Motor neuron (in vitro differentiated cells): Measurements from ENCODE around the gene MACROD2. TPM values are rescaled to one million over a fixed set of nuclear protein-coding genes. Genes with fewer than 3 reads are reported as not detected.
"Not testable (repeated sequence)": the region's sequence is repeated elsewhere in the genome, so short reads cannot be mapped to it uniquely, and the experiment has no call there.

Experiments used
- ATAC-seq, 8 experiments: fragments of 200-7000 bp; cut with Tn5 transposase; replicated peaks in 6 of 8; 2 replicates each; pipeline ENCODE4 v1.8.0; 2021; ENCODE audit warnings: mild to moderate bottlenecking in 8 of 8, moderate library complexity in 8 of 8
- H3K27ac ChIP-seq, 2 donors: fragments of 250-450 bp; sonication (Bioruptor Pico); 2 replicates each; pipeline ENCODE4 v1.9.0; 2021; ENCODE audit warnings: antibody characterized with exemption in 2 of 2, mild to moderate bottlenecking in 2 of 2, moderate library complexity in 1 of 2
- H3K4me1 ChIP-seq, 2 donors: fragments of 250-450 bp; sonication (Bioruptor Pico); replicated peaks in 1 of 2; 2 replicates each; pipeline ENCODE4 v1.6.1; 2021; ENCODE audit warnings: antibody characterized with exemption in 2 of 2, mild to moderate bottlenecking in 2 of 2, moderate library complexity in 1 of 2
- H3K4me3 ChIP-seq, 5 donors: fragments of 250-450 bp; sonication (Bioruptor Pico); 2 replicates each; pipeline ENCODE4 v1.9.0; 2021; ENCODE audit warnings: antibody characterized with exemption in 5 of 5, mild to moderate bottlenecking in 5 of 5, moderate library complexity in 4 of 5
- WGBS, 10 experiments: fragments of 450-650 bp; shearing (Covaris generic); methylation state at CpG; one replicate each; pipeline ENCODE4 v1.0.0; 2022; 5-methylcytosine and 5-hydroxymethylcytosine counted together
- in situ Hi-C, 9 experiments: fragments of 400-800 bp; cut with MboI; loops; one replicate each; pipeline ENCODE4 v1.15.0; 2021; ENCODE audit warnings: low sequenced_read_pairs in 9 of 9, low pct_unique_long_range_greater_than_20kb in 2 of 9; ENCODE audit not compliant: unreplicated experiment in 9 of 9
- total RNA-seq, 8 experiments: library from RNA; unstranded; fragments of 300-600 nt; gene quantifications; 2 replicates each; pipeline versions ENCODE4 v1.2.3 to v1.2.4, GENCODE V29; 2022

The MACROD2 gene
- total RNA-seq, 8 experiments from 2014 or later, result 4.3 to 24.9 (median 10.4) TPM

DNA sequence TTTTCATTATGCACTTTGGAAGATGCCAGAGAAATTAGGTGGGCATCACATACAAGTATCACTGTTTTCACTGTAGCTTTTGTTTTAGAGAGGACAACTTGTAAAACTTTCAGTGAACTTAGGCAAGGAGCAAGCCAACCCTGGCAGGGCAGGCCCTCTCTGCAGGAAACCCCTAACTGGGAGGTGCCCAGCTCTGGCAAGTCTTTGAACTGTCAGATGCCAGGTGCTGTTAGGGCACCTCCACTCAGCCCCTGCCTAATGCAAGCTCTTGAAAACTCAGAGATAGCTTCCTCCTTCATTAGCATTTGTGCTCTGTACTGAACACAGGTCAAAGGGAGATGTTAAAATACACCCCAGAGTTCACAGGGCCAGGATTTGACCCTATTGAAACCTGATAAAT, 1116.3 kb downstream of the MACROD2 start:
- in situ Hi-C loops, result no loop called here
- H3K4me3 ChIP-seq, result no peak overlapping the region
- no peak for ATAC-seq
- H3K4me1 ChIP-seq, result no peaks in the 10 kb centered on the region
- H3K27ac ChIP-seq, result no peak overlapping the region

- H3K4me3 ChIP-seq, result no peak overlapping the region
- 33 to 100% (median 60%) methylated on average over 1 of the region's 1 CpG; no CpG with 5 or more reads in 3 of the 10 experiments for WGBS, 10 experiments
- H3K27ac ChIP-seq, result no peak overlapping the region
- H3K4me1 ChIP-seq, result no peaks in the 10 kb centered on the region
- in situ Hi-C loops, result no loop called here
- ATAC-seq, result no peak
These were observed 1117.9 kb downstream of the MACROD2 start for GRCh38 chr20:15113144-15113773.

GRCh38 chr20:15119852-15120487, 1124.7 kb downstream of the MACROD2 start:
- peaks cover 0 to 7% of the 10 kb centered on the region in 2 donors for H3K4me1 ChIP-seq
- H3K4me3 ChIP-seq, result no peak overlapping the region
- peak in 5 of 8 experiments; percentile 46 to 73 (median 68) for ATAC-seq
- in situ Hi-C loops, result no loop called here
- 22 to 100% (median 80%) methylated on average over 1 to 4 of the region's 4 CpGs; no CpG with 5 or more reads in 1 of the 10 experiments for WGBS, 10 experiments
- no peak overlapping the region for H3K27ac ChIP-seq

- Histone ChIP-seq H3K4me1 (peaks cover 0 to 7% of the 10 kb centered on the region in 2 donors), H3K4me3 (no peak overlapping the region), H3K27ac (no peak overlapping the region)
- in situ Hi-C loops, result no loop called here
- no peak for ATAC-seq
- 0 to 100% (median 92%) methylated on average over 1 of the region's 1 CpG; no CpG with 5 or more reads in 2 of the 10 experiments for WGBS, 10 experiments
These were observed 1127.3 kb downstream of the MACROD2 start for GRCh38 chr20:15122613-15123012.

DNA sequence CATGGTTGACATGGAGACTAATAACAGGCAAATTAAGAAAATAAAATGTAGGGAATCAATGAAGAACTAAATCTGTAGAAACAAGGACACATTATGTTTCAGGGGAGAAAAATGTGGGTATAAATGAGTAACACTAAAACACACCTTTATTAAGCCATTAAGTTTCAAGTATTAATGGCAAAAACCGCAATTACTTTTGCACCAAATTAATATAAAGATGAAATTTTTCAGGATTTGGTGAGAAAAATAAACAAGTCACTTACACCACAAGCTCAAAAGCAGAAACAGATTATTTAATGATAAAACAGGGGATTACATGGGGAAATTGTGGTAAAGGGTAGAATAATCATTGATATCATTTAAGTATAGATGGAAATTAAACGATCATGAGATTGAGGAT, 1135.9 kb downstream of the MACROD2 start:
- no peak for ATAC-seq
- H3K4me1 ChIP-seq, result no peaks in the 10 kb centered on the region
- in situ Hi-C loops, result no loop called here
- H3K27ac ChIP-seq, result no peak overlapping the region
- WGBS, 10 experiments, result 25 to 100% (median 84%) methylated on average over 1 to 2 of the region's 2 CpGs
- no peak overlapping the region for H3K4me3 ChIP-seq

- in situ Hi-C loops, result no loop called here
- Histone ChIP-seq H3K4me3 (no peak overlapping the region), H3K4me1 (peaks cover 0 to 15% of the 10 kb centered on the region in 2 donors), H3K27ac (no peak overlapping the region)
- no peak for ATAC-seq
- WGBS, 10 experiments, result 36 to 100% (median 79%) methylated on average over 1 to 4 of the region's 4 CpGs; no CpG with 5 or more reads in 2 of the 10 experiments
These were observed 1143.3 kb downstream of the MACROD2 start for GRCh38 chr20:15138548-15139126.

- ATAC-seq, result no peak
- Histone ChIP-seq H3K4me3 (no peak overlapping the region), H3K27ac (no peak overlapping the region), H3K4me1 (peaks cover 0 to 15% of the 10 kb centered on the region in 2 donors)
- 62 to 100% (median 90%) methylated on average over 1 to 2 of the region's 2 CpGs; no CpG with 5 or more reads in 4 of the 10 experiments for WGBS, 10 experiments
- in situ Hi-C loops, result no loop called here
These were observed 1144.2 kb downstream of the MACROD2 start for GRCh38 chr20:15139522-15139921.

DNA sequence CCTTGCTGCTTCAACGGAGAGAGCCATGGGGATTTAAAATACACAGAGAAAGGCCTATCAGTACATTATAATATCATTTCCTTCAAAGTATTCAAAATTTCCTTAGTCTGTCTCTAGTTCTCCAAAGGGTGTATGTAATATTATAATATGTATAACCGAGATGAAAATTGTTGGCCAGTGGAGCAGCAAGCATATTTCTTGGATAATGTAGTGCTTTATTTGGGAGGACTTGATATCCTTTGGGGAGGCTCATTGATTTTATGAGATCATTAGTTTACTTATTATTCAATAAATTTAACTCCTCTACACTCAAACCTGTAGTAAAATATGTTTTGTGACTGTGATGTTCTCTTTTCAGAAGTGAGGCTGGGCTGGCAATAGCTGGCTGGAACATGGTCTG, 1145.0 kb downstream of the MACROD2 start:
- Histone ChIP-seq H3K27ac (no peak overlapping the region), H3K4me1 (peaks cover 0 to 15% of the 10 kb centered on the region in 2 donors), H3K4me3 (no peak overlapping the region)
- in situ Hi-C loops, result no loop called here
- ATAC-seq, result no peak
- WGBS, 10 experiments, result 50 to 100% (median 83%) methylated on average over 1 to 2 of the region's 2 CpGs; no CpG with 5 or more reads in 3 of the 10 experiments

DNA sequence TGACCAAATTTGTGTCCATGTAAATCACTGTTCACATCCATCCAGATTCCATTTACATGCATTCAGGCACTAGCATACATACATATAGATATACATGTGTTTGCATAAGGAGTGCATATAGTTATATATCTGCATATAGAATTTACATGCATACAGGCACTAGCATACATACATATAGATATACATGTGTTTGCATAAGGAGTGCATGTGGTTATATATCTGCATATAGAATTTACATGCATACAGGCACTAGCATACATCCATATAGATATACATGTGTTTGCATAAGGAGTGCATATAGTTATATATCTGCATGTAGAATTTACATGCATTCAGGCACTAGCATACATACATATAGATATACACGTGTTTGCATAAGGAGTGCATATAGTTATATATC, 1145.6 kb downstream of the MACROD2 start:
- H3K27ac ChIP-seq, in situ Hi-C loops, H3K4me3 ChIP-seq, ATAC-seq: not testable (repeated sequence)
- WGBS, 10 experiments, result 0 to 100% (median 71%) methylated on average over 1 of the region's 1 CpG; no CpG with 5 or more reads in 2 of the 10 experiments
- peaks cover 0 to 15% of the 10 kb centered on the region in 2 donors for H3K4me1 ChIP-seq

GRCh38 chr20:15141861-15142260, 1146.5 kb downstream of the MACROD2 start:
- Histone ChIP-seq H3K4me1 (peaks cover 1 to 19% of the 10 kb centered on the region in 2 donors), H3K27ac (no peak overlapping the region), H3K4me3 (no peak overlapping the region)
- 55 to 100% (median 75%) methylated on average over 1 to 4 of the region's 4 CpGs; no CpG with 5 or more reads in 1 of the 10 experiments for WGBS, 10 experiments
- in situ Hi-C loops, result no loop called here
- no peak for ATAC-seq

DNA sequence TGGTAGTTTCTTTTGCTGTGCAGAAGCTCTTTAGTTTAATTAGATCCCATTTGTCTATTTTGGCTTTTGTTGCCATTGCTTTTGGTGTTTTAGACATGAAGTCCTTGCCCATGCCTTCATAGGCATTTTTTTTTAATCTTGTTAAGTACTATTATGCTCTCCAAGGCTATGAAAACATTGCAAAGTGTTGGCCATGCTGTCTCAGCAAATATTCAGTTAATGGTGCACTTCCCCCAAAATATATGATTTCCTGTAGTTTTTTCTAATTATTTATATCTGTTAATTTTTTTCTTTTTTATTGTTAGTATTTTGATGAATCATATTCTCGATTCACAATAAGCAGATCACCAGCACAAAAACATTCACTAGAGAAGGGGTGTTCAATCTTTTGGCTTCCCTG, 1148.2 kb downstream of the MACROD2 start:
- WGBS, 10 experiments, result 0 to 100% (median 81%) methylated on average over 1 of the region's 1 CpG
- no peak overlapping the region for H3K27ac ChIP-seq
- in situ Hi-C loops, result no loop called here
- H3K4me1 ChIP-seq, result peaks cover 3 to 24% of the 10 kb centered on the region in 2 donors
- no peak overlapping the region for H3K4me3 ChIP-seq
- ATAC-seq, result no peak

- H3K27ac ChIP-seq, result no peak overlapping the region
- no peak overlapping the region for H3K4me3 ChIP-seq
- in situ Hi-C loops, result no loop called here
- ATAC-seq, result peak in 3 of 8 experiments; percentile 27 to 87 (median 39)
- WGBS, 10 experiments, result 43 to 100% (median 83%) methylated on average over 1 to 3 of the region's 3 CpGs
- H3K4me1 ChIP-seq, result peaks cover 3 to 10% of the 10 kb centered on the region in 2 donors
These were observed 1149.6 kb downstream of the MACROD2 start for GRCh38 chr20:15144916-15145315.

DNA sequence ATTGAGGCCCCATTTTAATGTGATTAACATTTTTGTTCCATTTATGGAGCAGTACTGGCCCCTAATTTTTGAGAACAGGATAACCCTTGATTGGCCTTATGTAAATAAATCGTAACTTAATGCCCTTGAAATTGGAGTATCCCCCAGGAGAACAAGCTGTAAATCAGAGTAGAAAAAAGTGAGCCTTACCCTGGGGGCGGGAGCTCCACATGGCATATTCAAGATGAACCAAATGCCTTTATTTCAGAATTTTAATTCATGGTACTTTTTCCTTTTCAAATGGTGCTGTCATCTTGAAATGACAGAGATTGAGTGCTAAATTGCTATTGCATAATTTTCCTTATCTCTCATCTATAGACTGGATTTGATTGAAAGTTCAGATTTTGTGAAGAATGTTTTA, 1151.6 kb downstream of the MACROD2 start:
- Histone ChIP-seq H3K27ac (no peak overlapping the region), H3K4me3 (no peak overlapping the region), H3K4me1 (peaks cover 3 to 10% of the 10 kb centered on the region in 2 donors)
- WGBS, 10 experiments, result 35 to 100% (median 69%) methylated on average over 1 to 2 of the region's 2 CpGs; no CpG with 5 or more reads in 1 of the 10 experiments
- in situ Hi-C loops, result no loop called here
- ATAC-seq, result peak in 3 of 8 experiments; percentile 52 to 80 (median 55)
